IPS-NIHi11 (cell line): Measurements from ENCODE around the gene ESRRB.
A peak's percentile ranks its signal among the peaks of the same experiment; 100 is the strongest.
"Not testable (repeated sequence)": the region's sequence is repeated elsewhere in the genome, so short reads cannot be mapped to it uniquely, and the experiment has no call there.

ENCODE experiments used
- DNase-seq: peaks from one replicate; pipeline ENCODE4 v3.0.0; 2012; ENCODE audit warnings: mixed read lengths, low spot score

ESRRB gene

GRCh38 chr14:76497550-76498462 lies 121.9 kb downstream of the ESRRB start:
- peak; percentile 63 for DNase-seq

- DNase-seq = no peak
Observed at GRCh38 chr14:76498463-76498935, 122.6 kb downstream of the ESRRB start.

- DNase-seq = no peak
Observed at GRCh38 chr14:76498976-76499375, 123.0 kb downstream of the ESRRB start.

- no peak for DNase-seq
Observed at GRCh38 chr14:76499399-76499798, 123.5 kb downstream of the ESRRB start.

- no peak for DNase-seq
Observed at GRCh38 chr14:76500011-76500410, 124.1 kb downstream of the ESRRB start.

GRCh38 chr14:76500480-76500879 lies 124.5 kb downstream of the ESRRB start:
- no peak for DNase-seq

- no peak for DNase-seq
Observed at GRCh38 chr14:76501156-76501720, 125.3 kb downstream of the ESRRB start.

- no peak for DNase-seq
Observed at GRCh38 chr14:76502219-76502618, 126.3 kb downstream of the ESRRB start.

GRCh38 chr14:76502638-76503037 lies 126.7 kb downstream of the ESRRB start:
- DNase-seq = no peak

- DNase-seq = no peak
Observed at GRCh38 chr14:76509311-76509710, 133.4 kb downstream of the ESRRB start.

- DNase-seq = no peak
Observed at GRCh38 chr14:76510181-76510580, 134.2 kb downstream of the ESRRB start.

GRCh38 chr14:76514213-76514998 lies 138.5 kb downstream of the ESRRB start:
- DNase-seq = no peak

GRCh38 chr14:76516884-76517283 lies 140.9 kb downstream of the ESRRB start:
- no peak for DNase-seq

GRCh38 chr14:76518366-76518765 lies 142.4 kb downstream of the ESRRB start:
- no peak for DNase-seq

- DNase-seq = no peak
Observed at GRCh38 chr14:76525106-76525821, 149.3 kb downstream of the ESRRB start.

GRCh38 chr14:76531085-76531484 lies 155.1 kb downstream of the ESRRB start:
- DNase-seq = no peak

- no peak for DNase-seq
Observed at GRCh38 chr14:76531821-76532318, 155.9 kb downstream of the ESRRB start.

- DNase-seq = not testable (repeated sequence)
Observed at GRCh38 chr14:76536636-76537035, 160.7 kb downstream of the ESRRB start.

- no peak for DNase-seq
Observed at GRCh38 chr14:76537906-76538647, 162.1 kb downstream of the ESRRB start.

- DNase-seq = no peak
Observed at GRCh38 chr14:76538648-76539008, 162.7 kb downstream of the ESRRB start.

GRCh38 chr14:76539130-76539529 lies 163.2 kb downstream of the ESRRB start:
- no peak for DNase-seq
